Mononuclear cell (primary cell): ENCODE data around the gene PPP1R13L. TPM values are rescaled to one million over a fixed set of nuclear protein-coding genes. Genes with fewer than 3 reads are reported as not detected.

Experiments
- H3K27me3 ChIP-seq: 2 replicates; pipeline ENCODE4 v1.6.0; 2011; ENCODE audit warnings: low read length, control low read depth; ENCODE audit not compliant: insufficient read depth
- H3K4me1 ChIP-seq: 2 replicates; pipeline ENCODE4 v1.5.1; 2011; ENCODE audit warnings: mild to moderate bottlenecking, low read length, control low read depth; ENCODE audit not compliant: insufficient read depth
- H3K4me3 ChIP-seq: 2 replicates; pipeline ENCODE4 v1.5.1; 2011; ENCODE audit warnings: mild to moderate bottlenecking, low read length, moderate library complexity
- H3K9me3 ChIP-seq: 2 replicates; pipeline ENCODE4 v1.5.1; 2011; ENCODE audit warnings: low read depth, mild to moderate bottlenecking, control low read depth, low read length
- total RNA-seq: library from RNA; depleted of rRNA; stranded (reverse); fragments of >200 nt; gene quantifications from one replicate; pipeline ENCODE4 v1.2.3, GENCODE V29; 2012

The PPP1R13L gene
- 0.52 TPM for total RNA-seq

DNA sequence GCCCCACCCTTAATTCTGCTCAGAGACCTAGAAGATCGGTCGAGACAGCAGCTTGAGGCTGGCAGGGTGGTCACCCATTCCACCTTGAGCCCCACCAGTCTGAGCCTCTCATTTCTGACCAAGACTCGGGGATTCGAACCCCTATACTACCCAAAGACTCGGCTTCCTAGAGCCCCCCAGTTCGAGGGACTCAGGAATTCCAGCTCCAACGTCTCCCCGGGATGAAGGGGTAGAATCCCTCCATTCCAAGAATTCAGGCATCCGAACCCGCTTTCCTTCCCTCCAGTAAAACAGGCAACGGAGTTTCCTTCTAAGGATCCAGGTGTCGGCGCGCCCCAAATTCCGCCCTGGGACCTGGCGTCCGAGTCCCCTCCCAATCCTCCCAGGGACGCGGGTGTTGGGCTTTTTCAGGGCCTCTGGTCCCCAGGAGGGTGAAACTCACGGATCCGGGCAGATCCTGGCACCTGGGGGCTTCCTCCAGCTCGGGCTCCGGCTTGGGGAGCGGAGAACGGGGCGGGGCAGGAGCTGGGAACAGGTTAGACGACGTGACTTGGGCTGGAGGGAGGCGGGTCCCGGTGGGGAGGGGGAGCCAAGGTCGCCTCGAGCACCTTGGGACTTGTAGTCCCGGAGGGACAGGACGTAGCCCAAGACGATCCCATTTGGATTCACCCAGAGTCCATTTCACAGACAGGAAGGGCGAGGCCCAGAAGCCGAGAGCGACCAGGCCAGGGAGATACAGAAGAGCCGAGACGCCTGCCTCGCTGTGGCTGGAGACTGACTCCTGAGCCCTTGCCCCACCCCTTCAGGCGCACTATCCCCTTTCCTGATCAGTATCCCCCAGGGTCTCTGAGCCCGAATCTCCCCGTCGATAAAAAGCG lies at the start of gene PPP1R13L:
Gene PPP1R13L, minus strand, starts transcription at position 513 of the 878 bp plus-strand sequence. CDS start 6,751 bp downstream, outside the sequence.
- peak within 1 kb of the TSS; percentile 72 for H3K4me3 ChIP-seq

DNA sequence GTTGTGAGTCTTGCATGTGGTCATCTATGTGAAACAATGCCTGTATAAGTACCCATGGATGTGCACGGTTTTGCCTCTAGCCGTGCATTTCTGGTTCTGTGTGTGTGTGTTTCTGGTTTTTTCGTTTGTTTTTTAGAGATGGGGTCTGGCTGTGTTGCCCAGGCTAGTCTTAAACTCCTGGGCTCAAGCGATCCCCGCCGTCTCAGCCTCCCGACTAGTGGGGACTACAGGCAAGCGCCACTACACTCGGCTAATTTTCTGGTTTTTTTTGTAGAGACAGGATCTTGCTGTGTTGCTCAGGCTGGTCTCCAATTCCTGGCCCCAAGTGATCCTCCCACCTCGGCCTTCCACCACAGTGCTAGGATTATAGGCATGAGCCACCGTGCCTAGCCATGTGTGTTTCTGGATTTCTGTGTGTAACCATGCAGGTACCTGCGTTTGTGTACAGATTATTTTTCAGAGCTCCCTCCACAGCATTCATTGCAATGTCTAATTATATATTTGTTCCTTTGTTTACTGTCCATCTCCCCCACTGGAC lies 47.0 kb upstream of the PPP1R13L start:
- Histone ChIP-seq H3K27me3 (peaks cover 3% of the 10 kb centered on the region), H3K9me3 (no peaks in the 10 kb centered on the region), H3K4me3 (no peak overlapping the region), H3K4me1 (peaks cover 72% of the 10 kb centered on the region)

More for the DNA sequence above, at the start of gene PPP1R13L:
- Histone ChIP-seq H3K9me3 (no peaks in the 10 kb centered on the region), H3K27me3 (peaks cover 39% of the 10 kb centered on the region), H3K4me1 (peaks cover 56% of the 10 kb centered on the region)

DNA sequence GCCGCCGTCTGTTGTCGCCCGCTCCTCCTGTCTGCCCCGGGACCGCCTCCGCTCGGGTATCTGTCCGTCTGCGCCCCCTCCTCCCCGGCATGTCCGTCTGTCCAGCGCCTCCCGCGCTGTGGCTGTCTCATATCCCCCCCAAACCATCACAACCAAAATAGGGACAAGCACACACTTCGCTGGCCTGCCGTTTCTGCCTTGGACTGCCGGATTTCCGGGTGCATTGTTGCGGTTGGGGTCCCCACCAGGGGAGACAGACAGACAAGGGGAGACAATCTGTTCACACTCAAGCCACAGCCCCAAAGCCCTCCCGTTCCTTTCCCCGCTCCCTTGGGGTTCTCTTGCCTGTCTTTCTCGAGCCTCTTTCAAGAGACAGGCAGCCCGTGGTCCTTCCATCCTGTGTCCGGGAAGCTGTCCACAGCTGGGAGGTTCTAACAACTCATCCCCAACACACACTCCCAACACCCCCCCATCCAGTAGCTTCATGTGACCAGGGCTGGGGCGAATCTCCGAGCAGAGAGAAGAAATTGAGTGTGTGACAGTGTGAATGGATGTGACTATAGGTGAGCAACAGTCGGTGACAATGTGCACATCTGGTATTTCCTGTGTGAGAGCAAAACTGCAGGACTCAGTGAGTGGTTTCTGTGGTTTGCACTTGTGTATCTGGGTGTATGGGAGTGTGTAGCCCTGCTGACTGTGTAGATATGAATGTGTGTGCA lies 46.4 kb upstream of the PPP1R13L start:
- peak overlapping the region; percentile 53 for H3K4me3 ChIP-seq
- H3K27me3 ChIP-seq = peaks cover 3% of the 10 kb centered on the region
- peaks cover 65% of the 10 kb centered on the region for H3K4me1 ChIP-seq
- no peaks in the 10 kb centered on the region for H3K9me3 ChIP-seq

GRCh38 chr19:45450012-45450333 lies 45.1 kb upstream of the PPP1R13L start:
- Histone ChIP-seq H3K27me3 (peaks cover 3% of the 10 kb centered on the region), H3K9me3 (no peaks in the 10 kb centered on the region), H3K4me3 (peak overlapping the region; percentile 56), H3K4me1 (peaks cover 54% of the 10 kb centered on the region)

- Histone ChIP-seq H3K4me3 (no peak overlapping the region), H3K9me3 (no peaks in the 10 kb centered on the region), H3K27me3 (peaks cover 3% of the 10 kb centered on the region), H3K4me1 (peaks cover 52% of the 10 kb centered on the region)
Observed at GRCh38 chr19:45448887-45449299, 44.0 kb upstream of the PPP1R13L start.

- Histone ChIP-seq H3K4me3 (no peak overlapping the region), H3K4me1 (peaks cover 52% of the 10 kb centered on the region), H3K27me3 (peaks cover 3% of the 10 kb centered on the region), H3K9me3 (no peaks in the 10 kb centered on the region)
Observed at GRCh38 chr19:45448425-45448756, 43.5 kb upstream of the PPP1R13L start.

DNA sequence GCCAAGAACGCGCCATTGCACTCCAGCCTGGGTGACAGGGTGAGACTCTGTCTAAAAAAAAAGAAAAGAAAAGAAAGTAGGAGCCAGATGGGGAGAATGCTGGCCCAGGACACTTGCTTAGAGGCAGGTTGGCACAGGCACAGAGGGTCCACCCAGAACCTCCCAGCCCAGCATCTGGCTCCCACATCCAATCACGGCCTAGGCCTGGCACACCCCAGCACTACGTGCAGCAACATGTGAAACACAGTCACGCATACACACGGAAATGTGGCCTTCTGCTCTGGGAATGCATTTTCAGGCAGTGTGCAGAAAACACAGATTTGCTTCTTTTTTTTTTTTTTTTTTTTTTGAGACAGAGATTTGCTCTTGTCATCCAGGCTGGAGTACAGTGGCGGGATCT lies 42.1 kb upstream of the PPP1R13L start:
- Histone ChIP-seq H3K4me3 (no peak overlapping the region), H3K9me3 (no peaks in the 10 kb centered on the region), H3K27me3 (no peaks in the 10 kb centered on the region), H3K4me1 (peaks cover 59% of the 10 kb centered on the region)

GRCh38 chr19:45446295-45446694 lies 41.4 kb upstream of the PPP1R13L start:
- H3K4me1 ChIP-seq = peaks cover 55% of the 10 kb centered on the region
- no peaks in the 10 kb centered on the region for H3K27me3 ChIP-seq
- H3K9me3 ChIP-seq = no peaks in the 10 kb centered on the region

GRCh38 chr19:45445139-45445538 lies 40.3 kb upstream of the PPP1R13L start:
- Histone ChIP-seq H3K4me1 (peaks cover 51% of the 10 kb centered on the region), H3K9me3 (no peaks in the 10 kb centered on the region), H3K4me3 (no peak overlapping the region), H3K27me3 (no peaks in the 10 kb centered on the region)

More at GRCh38 chr19:45446295-45446694, 41.4 kb upstream of the PPP1R13L start:
- no peak overlapping the region for H3K4me3 ChIP-seq

DNA sequence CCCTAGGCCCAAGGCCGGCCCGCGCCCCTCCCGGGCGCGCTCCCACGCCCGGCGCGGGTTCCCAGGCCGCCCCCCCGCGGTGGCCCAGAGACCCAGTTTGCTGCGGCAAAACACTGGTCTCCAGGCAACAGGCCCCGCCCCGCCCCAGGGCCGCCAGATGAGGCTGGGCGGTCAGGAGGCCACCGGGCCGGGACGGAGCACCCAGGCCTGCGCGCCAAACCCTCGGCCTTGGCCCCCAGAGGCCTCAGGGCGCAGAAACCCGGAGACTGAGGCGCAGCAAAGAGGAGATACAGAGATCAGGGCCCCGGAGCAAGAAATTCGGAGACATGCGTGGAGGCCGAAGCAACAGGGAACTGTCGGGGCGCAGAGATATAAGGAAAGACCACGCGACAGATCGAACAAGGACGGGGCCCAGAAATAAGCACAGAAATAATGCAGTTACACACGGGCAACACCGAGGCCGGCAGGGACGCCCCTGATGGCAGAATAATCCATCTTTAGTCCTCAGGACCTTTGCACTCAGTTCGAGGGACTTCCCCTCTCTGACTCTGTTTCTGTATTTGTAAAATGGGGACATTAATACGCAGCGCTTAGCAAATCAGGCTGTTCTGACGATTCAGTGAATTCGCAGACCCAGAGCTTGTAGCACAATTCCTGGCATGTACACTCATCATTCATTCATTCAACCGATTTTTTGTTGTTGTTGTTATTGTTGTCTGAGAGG lies 39.6 kb upstream of the PPP1R13L start:
- Histone ChIP-seq H3K27me3 (no peaks in the 10 kb centered on the region), H3K4me1 (peaks cover 46% of the 10 kb centered on the region), H3K4me3 (peak overlapping the region; percentile 17), H3K9me3 (no peaks in the 10 kb centered on the region)

DNA sequence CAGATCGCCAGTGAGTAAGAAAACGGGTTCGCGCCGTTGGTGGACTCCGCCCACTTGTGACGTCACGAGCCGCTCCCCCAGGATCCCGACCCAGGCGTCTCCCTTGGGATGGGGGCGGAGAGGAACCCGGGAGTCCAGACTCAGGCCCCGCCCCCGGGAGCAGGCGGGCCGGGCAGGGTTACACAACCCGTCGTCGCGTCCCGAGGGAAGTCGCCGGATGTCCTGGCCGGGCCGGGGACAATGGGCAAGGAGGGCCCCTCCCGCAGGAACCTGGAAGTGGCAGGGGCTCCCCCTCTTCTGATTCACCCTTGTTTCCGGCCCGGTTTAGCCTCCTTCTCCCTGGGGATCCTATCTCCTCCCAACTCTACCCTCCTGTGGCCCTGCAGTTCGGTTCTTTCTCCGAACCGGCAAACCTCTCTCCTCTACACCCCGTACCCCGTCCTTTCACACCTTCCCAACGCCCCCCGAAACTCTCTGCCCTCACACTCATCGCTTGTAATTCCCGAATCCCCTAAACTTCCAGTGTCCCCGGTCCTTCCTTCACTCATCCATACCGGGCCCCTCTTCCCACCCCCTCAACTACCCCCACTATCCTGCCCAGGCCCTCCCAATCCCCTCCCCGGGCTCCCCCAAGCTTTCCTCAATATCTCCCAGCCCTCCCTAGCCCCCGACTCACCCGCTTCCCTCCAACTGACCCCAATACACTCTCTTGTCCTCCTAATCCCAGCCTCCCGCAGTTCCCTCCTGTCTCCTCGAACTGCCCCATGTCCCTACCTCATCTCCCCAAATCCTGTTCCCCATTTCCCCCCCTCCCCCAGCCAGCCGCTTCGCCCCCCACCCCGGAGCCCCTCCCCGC lies 38.8 kb upstream of the PPP1R13L start:
- peak overlapping the region; percentile 31 for H3K4me3 ChIP-seq
- H3K9me3 ChIP-seq = no peaks in the 10 kb centered on the region
- peaks cover 45% of the 10 kb centered on the region for H3K4me1 ChIP-seq
- no peaks in the 10 kb centered on the region for H3K27me3 ChIP-seq

- H3K4me3 ChIP-seq = peak overlapping the region; percentile 31
- no peaks in the 10 kb centered on the region for H3K9me3 ChIP-seq
- H3K27me3 ChIP-seq = no peaks in the 10 kb centered on the region
- H3K4me1 ChIP-seq = peaks cover 45% of the 10 kb centered on the region
Observed at GRCh38 chr19:45442778-45443461, 38.1 kb upstream of the PPP1R13L start.

DNA sequence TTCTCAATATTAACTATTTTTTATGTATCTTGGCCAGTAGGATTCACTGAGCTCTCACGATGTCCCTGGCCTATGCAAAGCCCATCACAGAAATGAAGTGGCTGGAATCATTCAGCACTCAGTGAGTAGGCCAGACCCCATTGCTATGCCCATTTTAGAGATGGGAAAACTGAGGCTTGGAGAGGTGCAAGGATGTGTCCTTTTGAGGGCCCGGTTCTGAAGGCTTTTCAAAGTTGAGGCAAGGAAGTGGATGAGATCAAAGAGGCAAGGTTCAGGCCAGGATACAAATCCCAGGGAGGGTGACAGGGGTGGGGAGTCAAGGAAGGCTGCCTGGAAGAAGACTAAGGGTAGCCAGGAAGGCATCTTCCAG lies 37.5 kb upstream of the PPP1R13L start:
- Histone ChIP-seq H3K4me3 (no peak overlapping the region), H3K4me1 (peaks cover 45% of the 10 kb centered on the region), H3K9me3 (no peaks in the 10 kb centered on the region), H3K27me3 (no peaks in the 10 kb centered on the region)
